SKM-1 treated with dmso at 0.1 percent for 144 hours (cell line): ENCODE measurements around the gene CHRNA4.

Experiments used
- DNase-seq: peaks from one replicate; lab custom pipeline; 2025; ENCODE audit not compliant: unreplicated experiment; lab: John Stamatoyannopoulos, UW

CHRNA4 gene

DNA sequence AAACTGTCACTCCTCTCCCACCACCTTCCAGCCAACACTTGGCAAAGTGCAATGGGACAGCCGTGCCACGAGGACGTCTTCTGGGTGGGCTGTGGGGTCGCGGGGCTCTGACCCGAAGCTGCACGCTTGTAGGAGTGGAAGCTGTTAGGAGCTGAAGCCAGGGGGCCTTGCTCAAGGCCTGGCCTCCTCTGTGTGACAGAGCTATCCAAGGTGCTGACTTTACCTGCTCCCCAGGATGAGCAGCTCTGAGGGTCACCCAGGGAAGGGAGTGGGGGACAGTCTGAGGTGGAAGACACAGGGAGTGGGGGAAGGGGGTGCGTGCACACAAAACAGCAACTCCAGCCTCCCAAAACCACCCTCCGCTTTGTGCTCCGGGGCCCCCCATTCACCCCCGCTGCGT, 17.5 kb upstream of the CHRNA4 start:
- no peak for DNase-seq

DNA sequence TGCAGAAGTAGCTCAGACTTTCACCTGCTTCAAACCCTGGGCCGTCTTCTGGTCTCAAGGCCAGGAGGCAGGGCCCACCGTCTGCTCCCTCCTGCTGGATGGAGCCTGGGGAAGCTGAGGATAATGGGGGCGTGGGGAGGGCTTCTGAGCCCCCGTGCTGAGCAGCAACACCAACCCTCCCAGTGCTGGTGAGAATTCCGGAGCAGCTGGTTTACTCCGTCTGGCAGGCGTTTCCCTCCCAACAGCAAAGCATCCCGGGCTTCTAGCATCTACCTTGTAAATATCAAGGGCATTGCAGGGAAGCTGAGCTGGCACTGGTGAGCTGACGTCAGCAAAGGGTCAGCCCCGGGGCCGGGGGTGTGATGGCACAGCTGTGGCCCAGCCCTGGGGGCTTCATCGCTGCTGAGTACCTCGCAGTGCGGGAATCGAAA, 16.8 kb upstream of the CHRNA4 start:
- no peak for DNase-seq

GRCh38 chr20:63377256-63377941, 16.2 kb upstream of the CHRNA4 start:
- DNase-seq: no peak

- no peak for DNase-seq
These were observed 15.4 kb upstream of the CHRNA4 start for GRCh38 chr20:63376283-63377250.

DNA sequence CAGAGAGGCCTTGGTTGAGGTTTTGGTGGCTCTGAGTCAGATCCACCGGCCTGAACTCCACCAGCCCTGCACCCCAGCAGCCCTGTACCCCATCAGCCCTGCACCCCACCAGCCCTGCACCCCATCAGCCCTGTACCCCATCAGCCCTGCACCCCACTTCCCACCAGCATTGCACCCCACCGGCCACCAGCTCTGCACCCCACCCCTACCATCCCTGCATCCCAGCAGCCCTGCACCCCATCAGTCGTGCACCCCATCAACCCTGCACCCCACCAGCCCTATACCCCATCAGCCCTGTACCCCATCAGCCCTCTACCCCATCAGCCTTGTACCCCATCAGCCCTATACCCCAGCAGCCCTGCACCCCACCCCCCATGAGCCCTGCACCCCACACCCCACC, 14.3 kb upstream of the CHRNA4 start:
- DNase-seq: no peak

GRCh38 chr20:63374504-63374903, 13.4 kb upstream of the CHRNA4 start:
- DNase-seq: no peak

DNA sequence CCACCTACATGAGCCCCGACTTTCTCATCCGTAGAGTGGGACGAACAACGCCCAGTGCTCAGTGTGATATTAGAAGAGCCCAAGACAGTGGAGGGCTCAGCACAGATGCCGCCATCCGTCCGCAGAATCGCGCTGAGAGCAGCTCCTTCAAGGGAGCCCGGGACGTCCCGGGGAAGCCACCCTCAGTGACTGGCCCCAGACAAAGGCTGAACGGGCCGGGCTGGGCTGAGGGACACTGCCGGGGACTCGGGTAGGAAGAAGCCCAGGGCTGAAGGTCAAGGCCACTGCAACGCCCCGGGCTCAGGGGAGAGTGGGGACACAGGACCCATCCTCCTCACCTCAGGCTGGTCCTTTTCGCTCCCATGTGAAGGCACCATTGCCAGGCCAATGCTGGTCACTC, 12.8 kb upstream of the CHRNA4 start:
- DNase-seq: no peak

- no peak for DNase-seq
These were observed 12.1 kb upstream of the CHRNA4 start for GRCh38 chr20:63372971-63373885.

- no peak for DNase-seq
These were observed 10.2 kb upstream of the CHRNA4 start for GRCh38 chr20:63371291-63371865.

- no peak for DNase-seq
These were observed 9.6 kb upstream of the CHRNA4 start for GRCh38 chr20:63370618-63371187.

DNA sequence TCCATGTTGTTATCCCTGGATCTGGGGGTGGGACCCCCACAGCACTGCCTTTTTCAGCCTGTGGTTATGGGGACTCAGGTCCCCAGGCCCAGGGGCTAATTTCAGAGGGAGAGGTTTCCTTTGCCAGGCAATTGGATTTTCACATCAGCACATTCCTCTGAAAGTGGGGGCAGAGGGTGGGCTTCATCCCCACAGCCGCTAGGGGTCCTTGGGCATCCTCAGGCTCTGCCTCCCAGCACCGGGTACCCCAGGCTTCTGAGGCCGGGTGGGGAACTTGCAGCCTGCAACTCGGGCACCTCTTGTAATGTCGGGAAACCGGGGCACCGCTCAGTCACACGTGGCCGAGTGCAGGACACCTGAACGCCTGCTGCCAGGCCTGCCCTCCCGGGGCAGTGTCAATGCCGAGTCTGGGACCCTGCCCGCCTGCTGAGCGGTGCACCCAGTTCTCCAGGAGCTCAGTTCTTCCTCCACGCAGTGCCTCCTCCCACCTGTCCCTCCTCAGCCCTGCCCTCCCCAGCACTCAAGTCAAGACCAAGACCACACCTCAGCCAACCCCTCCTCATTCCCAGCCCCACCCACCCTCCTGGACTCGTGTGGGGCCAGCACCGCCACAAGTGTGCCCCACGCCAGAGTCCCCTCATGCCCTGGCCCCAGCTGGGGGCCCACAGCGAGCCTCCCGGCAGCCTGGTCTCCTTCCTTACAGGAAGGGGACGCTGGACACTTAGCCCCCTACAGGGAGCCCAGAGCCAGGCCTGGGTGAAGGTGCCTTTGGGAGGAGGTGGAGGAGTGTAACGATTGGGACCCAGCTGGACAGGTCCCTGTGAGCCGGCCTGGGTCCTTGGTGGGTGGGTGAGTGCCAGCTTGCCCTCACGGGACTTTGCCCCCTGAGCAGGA, 8.8 kb upstream of the CHRNA4 start:
- DNase-seq: no peak

- no peak for DNase-seq
These were observed 7.9 kb upstream of the CHRNA4 start for GRCh38 chr20:63369024-63369530.

DNA sequence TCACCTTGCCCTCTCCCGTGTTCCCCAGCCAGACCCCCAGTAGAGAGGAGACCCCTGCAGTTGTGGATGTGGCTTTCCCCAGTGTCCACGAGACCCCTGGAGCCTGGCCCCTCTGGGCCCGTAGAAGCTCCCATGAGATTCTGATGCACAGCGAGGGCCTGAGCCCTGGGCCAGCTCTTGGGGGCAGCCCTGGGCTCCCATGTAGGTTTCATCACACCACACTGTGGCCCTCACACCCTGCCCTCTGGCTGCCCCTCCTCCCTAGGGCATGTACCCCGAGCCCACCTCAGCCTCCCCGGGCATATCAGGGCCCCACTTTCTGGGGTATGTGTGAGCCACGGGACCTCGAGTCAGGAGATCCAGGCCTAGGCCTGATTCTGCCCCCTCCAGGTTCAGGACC, 7.0 kb upstream of the CHRNA4 start:
- no peak for DNase-seq

- no peak for DNase-seq
These were observed 6.4 kb upstream of the CHRNA4 start for GRCh38 chr20:63367446-63368055.

- no peak for DNase-seq
These were observed 5.5 kb upstream of the CHRNA4 start for GRCh38 chr20:63366390-63367365.

DNA sequence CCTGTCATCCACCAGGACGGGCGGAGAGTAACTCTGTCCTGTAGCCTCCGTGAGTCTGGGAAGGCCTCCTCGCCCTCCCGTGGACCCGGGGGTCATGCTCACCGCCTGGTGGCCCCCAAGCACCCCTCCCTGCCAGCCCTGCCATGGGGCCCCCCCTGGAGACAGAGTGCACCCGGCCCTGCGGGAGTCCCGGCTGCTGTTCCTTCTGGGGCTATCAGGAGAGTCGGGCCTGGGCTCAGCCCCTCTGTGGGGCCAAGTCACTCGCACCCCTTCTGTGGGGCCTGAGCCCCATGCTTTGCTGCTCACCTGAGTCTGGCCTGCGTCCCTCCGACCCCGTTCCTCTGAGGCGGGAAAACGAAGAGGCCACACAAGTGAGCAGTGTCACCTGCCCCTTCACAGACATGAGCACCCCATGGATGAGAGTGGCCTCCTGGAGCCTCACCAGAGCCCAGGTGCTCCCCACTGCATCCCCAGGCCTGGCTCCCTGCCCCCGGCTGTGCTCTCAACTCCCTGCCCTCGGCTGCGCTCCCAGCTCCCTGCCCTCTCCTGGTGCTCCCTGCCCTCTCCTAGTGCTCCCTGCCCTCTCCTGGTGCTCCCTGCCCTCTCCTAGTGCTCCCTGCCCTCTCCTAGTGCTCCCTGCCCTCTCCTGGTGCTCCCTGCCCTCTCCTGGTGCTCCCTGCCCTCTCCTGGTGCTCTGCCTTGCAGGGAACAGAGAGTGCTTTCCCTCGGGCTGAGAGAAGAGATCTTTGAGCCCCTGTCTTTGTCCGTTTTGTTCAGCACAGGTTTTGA, 4.6 kb upstream of the CHRNA4 start:
- DNase-seq: no peak
